PC-9 (cell line): ENCODE measurements around the gene TSPAN12. TPM values are rescaled to one million over a fixed set of nuclear protein-coding genes. Genes with fewer than 3 reads are reported as not detected.

ENCODE experiments used
- BruUV-seq: library from RNA; stranded (reverse); fragments of 400-500 nt; replicated peaks from 2 replicates; lab custom pipeline; 2021; lab: Mats Ljungman, UMichigan
- CTCF ChIA-PET: fragments of 300-600 bp; sonication (Branson Sonifier 250); formaldehyde crosslinking; loops from one replicate; lab custom pipeline; 2022; ENCODE audit warnings: antibody characterized with exemption; lab: Charles Lee
- POLR2A ChIA-PET: fragments of 300-600 bp; sonication (Branson Sonifier 250); formaldehyde crosslinking; loops from one replicate; lab custom pipeline; 2022; ENCODE audit warnings: antibody characterized with exemption; ENCODE audit not compliant: unreplicated experiment; lab: Charles Lee
- DNase-seq, 2 experiments: peaks; one replicate each; pipeline versions ENCODE4 v3.0.0 to v3.0.0-alpha.2; 2015 to 2022; ENCODE audit warnings: mixed read lengths in 1 of 2
- H2AFZ ChIP-seq: fragments of 200-600 bp; sonication (generic); 2 replicates; pipeline ENCODE4 v1.8.1; 2017; ENCODE audit warnings: antibody characterized with exemption
- H3F3A ChIP-seq: fragments of 200-600 bp; sonication (generic); 2 replicates; pipeline ENCODE4 v1.8.1; 2017; ENCODE audit warnings: antibody characterized with exemption, mild to moderate bottlenecking, low read depth; ENCODE audit not compliant: insufficient read depth
- H3K27ac ChIP-seq: fragments of 200-600 bp; sonication (generic); 2 replicates; pipeline ENCODE4 v1.6.1; 2016; ENCODE audit warnings: mixed run types
- H3K27me3 ChIP-seq: fragments of 200-600 bp; sonication (generic); 2 replicates; pipeline ENCODE4 v1.6.1; 2016; ENCODE audit warnings: low read depth, mixed run types; ENCODE audit not compliant: insufficient read depth
- H3K36me3 ChIP-seq: fragments of 200-600 bp; sonication (generic); 2 replicates; pipeline ENCODE4 v1.6.1; 2016; ENCODE audit warnings: low read depth, mixed run types
- H3K4me1 ChIP-seq: fragments of 200-600 bp; sonication (generic); replicated peaks from 2 replicates; pipeline ENCODE4 v1.6.1; 2016; ENCODE audit warnings: mixed run types; ENCODE audit not compliant: insufficient read depth
- H3K4me2 ChIP-seq: fragments of 200-600 bp; sonication (generic); 2 replicates; pipeline ENCODE4 v1.6.1; 2017; ENCODE audit warnings: mixed run types
- H3K4me3 ChIP-seq: fragments of 200-600 bp; sonication (generic); 2 replicates; pipeline ENCODE4 v1.6.1; 2016; ENCODE audit warnings: mixed run types
- H3K79me2 ChIP-seq: fragments of 200-600 bp; sonication (generic); 2 replicates; pipeline ENCODE4 v1.6.1; 2017; ENCODE audit warnings: low read depth, mixed run types
- H3K9me2 ChIP-seq: fragments of 200-600 bp; sonication (generic); 2 replicates; pipeline ENCODE4 v1.8.1; 2017; ENCODE audit warnings: mild to moderate bottlenecking; ENCODE audit not compliant: insufficient read depth
- H3K9me3 ChIP-seq: fragments of 200-600 bp; sonication (generic); 2 replicates; pipeline ENCODE4 v1.8.1; 2016; ENCODE audit warnings: low read depth; ENCODE audit not compliant: insufficient read depth
- H4K20me1 ChIP-seq: fragments of 200-600 bp; sonication (generic); 2 replicates; pipeline ENCODE4 v1.8.1; 2017; ENCODE audit not compliant: insufficient read depth
- CTCF ChIP-seq: fragments of 200-600 bp; sonication (generic); conservative IDR thresholded peaks from 2 replicates; pipeline ENCODE4 v1.6.1; 2017; ENCODE audit warnings: mixed run types, antibody characterized with exemption, mild to moderate bottlenecking, moderate library complexity
- EZH2 ChIP-seq: fragments of 200-600 bp; sonication (generic); IDR thresholded peaks from 2 replicates; pipeline ENCODE4 v1.8.0; 2017; ENCODE audit warnings: antibody characterized with exemption, low read depth
- intact Hi-C: fragments of 100-400 bp; cut with micrococcal nuclease; formaldehyde crosslinking; loops from one replicate; pipeline ENCODE4 v1.10.0; 2022; ENCODE audit not compliant: unreplicated experiment
- total RNA-seq: library from RNA; stranded (reverse); gene quantifications from 2 replicates; pipeline ENCODE4 v1.2.3, GENCODE V29; 2021

TSPAN12 gene
- total RNA-seq, 1 experiment from 2014 or later, result 5.8 TPM

- ChIA-PET CTCF (no interaction called here), POLR2A (no interaction called here)
- TF ChIP-seq EZH2, result no peak
- no peak for TF ChIP-seq CTCF
- Histone ChIP-seq H3K4me2 (no peak overlapping the region), H3K4me1 (peaks cover 17% of the 10 kb centered on the region), H3K27ac (no peak overlapping the region), H3K9me2 (no peaks in the 10 kb centered on the region), H3K36me3 (no peaks in the 10 kb centered on the region), H3K4me3 (no peak overlapping the region), H4K20me1 (no peaks in the 10 kb centered on the region), H2AFZ (no peak overlapping the region), H3F3A (no peaks in the 10 kb centered on the region), H3K27me3 (no peaks in the 10 kb centered on the region), H3K9me3 (no peaks in the 10 kb centered on the region), H3K79me2 (no peaks in the 10 kb centered on the region)
- BruUV-seq, result no TSS peak
- intact Hi-C loops, result no loop called here
- no peak for DNase-seq
These were observed 16.1 kb upstream of the TSPAN12 start for GRCh38 chr7:120874016-120874415.

- intact Hi-C loops, result no loop called here
These were observed 15.5 kb upstream of the TSPAN12 start for GRCh38 chr7:120873401-120873800.

GRCh38 chr7:120869700-120870099, 11.8 kb upstream of the TSPAN12 start:
- Histone ChIP-seq H3K9me2 (no peaks in the 10 kb centered on the region), H3K36me3 (no peaks in the 10 kb centered on the region), H2AFZ (no peak overlapping the region), H3K4me3 (no peak overlapping the region), H3K27ac (no peak overlapping the region), H3F3A (no peaks in the 10 kb centered on the region; the same call in 1 of the 2 replicates), H3K79me2 (no peaks in the 10 kb centered on the region), H3K4me2 (no peak overlapping the region), H3K9me3 (no peaks in the 10 kb centered on the region; the same call in 1 of the 2 replicates), H4K20me1 (no peaks in the 10 kb centered on the region), H3K27me3 (no peaks in the 10 kb centered on the region), H3K4me1 (peaks cover 12% of the 10 kb centered on the region; the same call in 1 of the 2 replicates)
- ChIA-PET CTCF (no interaction called here), POLR2A (no interaction called here)
- DNase-seq, result no peak
- no TSS peak for BruUV-seq
- intact Hi-C loops, result no loop called here
- TF ChIP-seq EZH2, result no peak
- no peak for TF ChIP-seq CTCF

More at GRCh38 chr7:120873401-120873800, 15.5 kb upstream of the TSPAN12 start:
- no TSS peak for BruUV-seq
- peaks cover 18% of the 10 kb centered on the region for H3K4me1 ChIP-seq
- H3K4me2 ChIP-seq, result no peak overlapping the region
- no peaks in the 10 kb centered on the region for H3K9me3 ChIP-seq
- H3K79me2 ChIP-seq, result no peaks in the 10 kb centered on the region
- 0 out of 2 replicates have a peak overlapping the region, but pooled peaks have one; percentile 19 for H2AFZ ChIP-seq
- no peak for DNase-seq
- H3K9me2 ChIP-seq, result no peaks in the 10 kb centered on the region
- ChIA-PET CTCF (no interaction called here), POLR2A (no interaction called here)
- H4K20me1 ChIP-seq, result no peaks in the 10 kb centered on the region
- H3F3A ChIP-seq, result no peaks in the 10 kb centered on the region
- H3K4me3 ChIP-seq, result no peak overlapping the region
- no peaks in the 10 kb centered on the region for H3K36me3 ChIP-seq
- H3K27ac ChIP-seq, result no peak overlapping the region
- H3K27me3 ChIP-seq, result no peaks in the 10 kb centered on the region
- TF ChIP-seq EZH2 (no peak), CTCF (no peak)
